Measurements from ENCODE around the gene ARPC5L. TPM values are rescaled to one million over a fixed set of nuclear protein-coding genes. Genes with fewer than 3 reads are reported as not detected.

ARPC5L gene
- total and polyA plus RNA-seq, 12 donors = 26.6 to 74.9 (median 39.9) TPM

DNA sequence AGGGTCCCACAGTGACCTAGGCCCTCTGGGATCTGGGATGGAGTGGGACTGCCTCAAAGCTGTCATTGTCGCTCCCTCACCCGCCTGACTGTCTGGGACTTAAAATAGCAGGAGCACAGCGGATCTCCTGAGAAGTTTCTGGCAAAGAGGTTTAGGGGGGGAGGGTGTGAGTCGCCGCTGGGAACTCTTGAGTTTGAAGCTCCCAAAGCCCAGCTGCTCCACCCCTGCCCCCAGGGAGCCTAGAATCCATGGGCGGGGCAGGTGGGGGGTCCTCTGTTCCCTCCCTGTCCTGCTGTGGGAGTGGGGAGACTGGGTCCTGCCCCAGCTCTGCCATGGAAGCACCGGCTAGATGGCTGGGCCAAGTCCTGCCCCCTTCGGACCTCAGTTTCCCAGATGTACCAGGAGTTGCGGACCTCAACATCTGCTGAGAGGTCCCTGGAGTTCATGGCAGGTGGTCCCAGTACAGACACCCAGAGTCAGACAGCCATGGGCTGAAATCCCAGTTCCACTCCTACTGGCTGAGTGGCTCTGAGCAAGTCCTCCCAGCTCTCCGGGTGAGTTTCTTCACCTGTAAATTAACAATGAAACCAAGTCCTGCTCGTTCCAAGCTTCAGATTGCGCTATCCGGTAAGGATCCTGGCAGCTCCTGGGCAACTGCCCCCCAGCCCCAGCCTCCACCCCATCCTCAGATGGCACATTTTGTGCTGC is 9.7 kb upstream of the ARPC5L start:
- DNase-seq = peak; percentile 57 to 80
- H3K27ac ChIP-seq = peak overlapping the region; percentile 66 to 92 (median 79)
- H3K27me3 ChIP-seq = no peaks in the 10 kb centered on the region
- 29 to 35% methylated on average over 13 of the region's 13 CpGs for WGBS, 2 donors
- H3K36me3 ChIP-seq = peaks cover 0 to 13% (median 3%) of the 10 kb centered on the region in 9 donors
- H3K4me3 ChIP-seq = peak overlapping the region in 9 of 10 donors; percentile 9 to 56 (median 51)
- ATAC-seq = peak; percentile 47 to 82 (median 68)
- H3K9me3 ChIP-seq = no peaks in the 10 kb centered on the region
- intact Hi-C loops (cut with DNase I) = loop anchor here in 7 of 10 donors (1.0 to 10.0 kb wide), 5 partner anchors 77 to 523 kb away; partner anchors contain the start of gene SCAI (in 1 of the 7)
- H3K4me1 ChIP-seq = peaks cover 13 to 42% (median 25%) of the 10 kb centered on the region in 9 donors
- TF ChIP-seq, protein P1, sequence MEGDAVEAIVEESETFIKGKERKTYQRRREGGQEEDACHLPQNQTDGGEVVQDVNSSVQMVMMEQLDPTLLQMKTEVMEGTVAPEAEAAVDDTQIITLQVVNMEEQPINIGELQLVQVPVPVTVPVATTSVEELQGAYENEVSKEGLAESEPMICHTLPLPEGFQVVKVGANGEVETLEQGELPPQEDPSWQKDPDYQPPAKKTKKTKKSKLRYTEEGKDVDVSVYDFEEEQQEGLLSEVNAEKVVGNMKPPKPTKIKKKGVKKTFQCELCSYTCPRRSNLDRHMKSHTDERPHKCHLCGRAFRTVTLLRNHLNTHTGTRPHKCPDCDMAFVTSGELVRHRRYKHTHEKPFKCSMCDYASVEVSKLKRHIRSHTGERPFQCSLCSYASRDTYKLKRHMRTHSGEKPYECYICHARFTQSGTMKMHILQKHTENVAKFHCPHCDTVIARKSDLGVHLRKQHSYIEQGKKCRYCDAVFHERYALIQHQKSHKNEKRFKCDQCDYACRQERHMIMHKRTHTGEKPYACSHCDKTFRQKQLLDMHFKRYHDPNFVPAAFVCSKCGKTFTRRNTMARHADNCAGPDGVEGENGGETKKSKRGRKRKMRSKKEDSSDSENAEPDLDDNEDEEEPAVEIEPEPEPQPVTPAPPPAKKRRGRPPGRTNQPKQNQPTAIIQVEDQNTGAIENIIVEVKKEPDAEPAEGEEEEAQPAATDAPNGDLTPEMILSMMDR (IDR thresholded peaks at IDR 0.05) = no peak

DNA sequence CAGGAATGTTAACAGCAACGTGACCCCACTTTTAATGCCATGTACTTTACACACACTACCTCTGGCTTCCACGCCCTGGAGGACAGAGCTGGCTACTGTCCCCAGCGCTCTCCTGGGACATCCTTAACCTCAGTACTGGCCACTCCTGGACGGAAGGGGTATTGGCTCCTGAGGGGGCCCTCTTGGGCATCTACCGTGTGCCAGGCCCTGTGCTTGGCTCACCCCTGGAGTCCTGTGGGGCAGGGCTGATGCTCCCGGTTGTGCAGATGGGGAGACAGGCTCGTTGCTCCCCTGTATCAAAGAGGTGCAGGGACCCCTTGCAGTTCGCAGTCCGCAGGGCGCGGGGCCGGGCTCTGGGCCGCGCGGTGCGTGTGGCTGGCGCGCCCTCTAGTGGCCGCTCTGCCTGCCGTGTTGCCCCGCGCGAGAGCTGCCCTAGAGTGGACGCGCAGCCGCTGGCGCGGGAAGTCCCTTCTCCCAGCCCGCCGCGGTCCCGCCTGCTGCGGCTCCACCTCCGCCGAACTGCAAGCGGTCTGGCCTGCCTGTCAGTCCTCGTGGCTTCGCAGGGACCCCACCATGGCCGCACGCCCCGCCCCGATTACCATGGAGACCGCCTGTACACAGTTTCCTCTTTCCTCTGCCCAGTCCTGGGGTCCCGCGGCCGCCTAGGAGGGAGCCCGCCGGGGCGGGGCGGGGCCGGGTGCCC is 8.9 kb upstream of the ARPC5L start, which contains the start of gene WDR38:
Gene WDR38, plus strand, starts transcription at position 632 of the 703 bp plus-strand sequence. CDS start 72 bp downstream, outside the sequence.
- Histone ChIP-seq H3K27ac (peak within 1 kb of the TSS; percentile 66 to 92 (median 79)), H3K27me3 (no peaks in the 10 kb centered on the region), H3K4me1 (peaks cover 13 to 42% (median 25%) of the 10 kb centered on the region in 9 donors), H3K36me3 (peaks cover 0 to 20% (median 10%) of the 10 kb centered on the region in 9 donors), H3K4me3 (peak within 1 kb of the TSS; percentile 9 to 56 (median 48)), H3K9me3 (no peaks in the 10 kb centered on the region)
- whole genome bisulfite sequencing, 2 donors = 1% methylated on average over 51 of the region's 51 CpGs
- intact Hi-C loops (cut with DNase I) = loop anchor here in 9 of 10 donors (1.0 to 10.0 kb wide), 6 partner anchors 78 to 522 kb away; partner anchors contain the start of gene SCAI (in 1 of the 9)
- DNase-seq (peak; percentile 81 to 83), ATAC-seq (peak; percentile 89 to 93 (median 90))
- TF ChIP-seq, protein P1 (IDR thresholded peaks at IDR 0.05) = peak; percentile 94 to 100 (median 99)

DNA sequence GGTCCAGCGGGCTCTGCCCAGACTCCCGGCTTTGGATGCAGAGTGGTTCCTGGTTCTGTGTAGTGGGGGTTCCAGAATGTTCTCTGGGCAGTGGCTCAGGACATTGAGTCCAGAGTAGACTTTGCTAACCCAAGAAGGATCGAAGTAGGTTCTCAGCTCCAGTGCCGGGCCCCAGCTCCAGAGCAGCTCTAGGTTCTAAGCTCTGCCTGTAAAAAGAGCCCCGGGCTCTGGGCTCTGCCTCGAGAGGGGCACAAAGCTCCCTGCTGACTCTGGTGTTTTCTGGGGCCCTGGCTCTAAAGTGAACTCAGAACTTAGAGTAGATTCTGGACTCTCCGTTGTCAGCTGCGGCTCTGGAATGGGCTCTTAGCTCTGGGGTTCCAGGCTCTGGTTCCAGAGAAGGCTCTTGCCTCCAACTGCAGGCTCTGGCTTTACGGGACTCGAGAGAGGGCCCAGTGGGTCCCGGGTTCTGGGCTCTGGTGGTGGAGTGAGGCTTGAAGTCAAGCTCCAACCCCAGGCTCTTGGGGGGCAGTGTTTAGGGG is 8.3 kb upstream of the ARPC5L start:
- DNase-seq (no peak), ATAC-seq (peak in 1 of 8 donors; percentile 0)
- WGBS, 2 donors = 67 to 74% methylated on average over 11 of the region's 11 CpGs
- TF ChIP-seq, protein P1 (IDR thresholded peaks at IDR 0.05) = no peak
- H3K27me3 ChIP-seq = no peaks in the 10 kb centered on the region
- H3K4me1 ChIP-seq = peaks cover 13 to 45% (median 25%) of the 10 kb centered on the region in 9 donors
- peak overlapping the region in 9 of 10 donors; percentile 66 to 92 (median 80) for H3K27ac ChIP-seq
- H3K36me3 ChIP-seq = peaks cover 0 to 27% (median 17%) of the 10 kb centered on the region in 9 donors
- no peaks in the 10 kb centered on the region for H3K9me3 ChIP-seq
- intact Hi-C loops (cut with DNase I) = loop anchor here in 8 of 10 donors (1.0 to 10.0 kb wide), 6 partner anchors 79 to 521 kb away; partner anchors contain the start of gene SCAI (in 1 of the 8)
- peak overlapping the region; percentile 9 to 56 (median 48) for H3K4me3 ChIP-seq

DNA sequence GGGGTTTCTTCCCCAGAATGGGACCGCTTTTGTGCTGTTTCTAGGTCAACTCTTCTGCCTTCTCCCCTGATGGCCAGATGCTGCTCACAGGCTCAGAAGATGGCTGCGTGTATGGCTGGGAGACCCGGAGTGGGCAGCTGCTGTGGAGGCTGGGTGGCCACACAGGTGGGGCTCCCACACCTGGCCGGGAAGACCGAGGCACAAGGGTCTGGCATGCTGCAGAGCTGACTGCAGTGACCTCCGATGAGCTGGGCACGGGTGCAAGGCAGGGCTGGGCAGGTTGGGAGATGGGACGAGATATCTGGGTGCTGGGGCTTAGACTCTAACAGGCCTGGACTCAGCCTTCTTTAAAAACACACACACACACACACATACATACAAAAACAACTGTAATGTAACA is 7.8 kb upstream of the ARPC5L start:
- H3K4me3 ChIP-seq = no peak overlapping the region
- peaks cover 13 to 49% (median 25%) of the 10 kb centered on the region in 9 donors for H3K4me1 ChIP-seq
- peaks cover 0 to 32% (median 22%) of the 10 kb centered on the region in 9 donors for H3K36me3 ChIP-seq
- intact Hi-C loops (cut with DNase I) = loop anchor here in 3 of 10 donors (2.0 to 10.0 kb wide), 3 partner anchors 81 to 521 kb away; partner anchors contain the start of gene SCAI (in 1 of the 3)
- H3K27me3 ChIP-seq = no peaks in the 10 kb centered on the region
- TF ChIP-seq, protein P1 (IDR thresholded peaks at IDR 0.05) = no peak
- no peak overlapping the region for H3K27ac ChIP-seq
- H3K9me3 ChIP-seq = no peaks in the 10 kb centered on the region
- 86 to 88% methylated on average over 8 of the region's 8 CpGs for WGBS, 2 donors
- DNase-seq = no peak
- no peak for ATAC-seq
